Stimulated activated CD8-positive, alpha-beta memory T cell treated with anti-CD3 and anti-CD28 coated beads, Interleukin-4, amount 100 ng/mL, for 1 hour (primary cell): ENCODE results near the gene BCL7C.
"Not testable (repeated sequence)": the region's sequence is repeated elsewhere in the genome, so short reads cannot be mapped to it uniquely, and the experiment has no call there.

ENCODE experiments used
- DNase-seq, 2 donors: peaks; one replicate each; pipeline ENCODE4 v3.0.0-alpha.2; 2020; ENCODE audit warnings: low read depth in 2 of 2, low spot score in 1 of 2

Gene BCL7C

DNA sequence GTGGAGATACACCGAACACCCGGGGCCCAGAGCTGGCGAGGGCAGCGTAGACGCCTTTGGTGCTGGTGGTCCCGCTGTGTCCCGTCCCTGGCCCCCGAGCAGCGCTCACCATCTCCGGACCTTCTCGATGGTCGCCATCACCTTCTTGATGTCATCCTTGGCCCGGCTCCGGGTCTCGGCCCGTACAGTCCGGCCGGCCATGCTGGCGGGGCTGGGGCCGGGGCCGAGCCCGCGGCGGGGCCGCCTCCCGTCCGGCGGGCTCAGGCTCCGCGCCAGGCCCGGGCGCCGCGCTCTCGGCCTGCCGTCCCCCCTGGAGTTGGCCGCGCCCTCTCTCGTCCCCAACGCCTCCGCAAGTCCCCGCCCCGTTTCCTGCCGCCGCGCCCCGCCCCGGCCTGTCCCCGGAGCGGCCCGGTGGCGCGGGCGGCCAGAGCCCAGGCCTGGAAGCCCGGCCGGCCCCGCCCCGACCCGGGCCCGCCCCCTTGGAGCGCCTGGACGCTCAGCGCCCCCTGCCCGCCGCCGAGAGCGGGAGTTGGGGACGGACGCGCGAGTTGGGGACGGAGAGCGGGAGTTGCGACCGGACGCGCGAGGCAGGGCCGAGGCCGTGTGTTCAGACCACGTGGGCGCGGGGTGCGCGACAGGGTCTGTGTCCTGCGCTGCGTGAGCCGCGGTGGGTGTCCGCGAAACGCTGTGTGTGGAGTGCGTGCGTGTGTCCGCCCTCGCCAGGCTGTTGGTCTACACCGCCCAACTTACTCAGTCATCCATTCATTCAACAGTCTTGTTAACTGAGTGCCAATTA lies at the start of gene BCL7C:
Gene BCL7C (minus strand): TSS at position 334 of the 796 bp plus-strand sequence. CDS start 133 bp downstream, at position 201.
- DNase-seq, result peak; percentile 46 to 61

DNA sequence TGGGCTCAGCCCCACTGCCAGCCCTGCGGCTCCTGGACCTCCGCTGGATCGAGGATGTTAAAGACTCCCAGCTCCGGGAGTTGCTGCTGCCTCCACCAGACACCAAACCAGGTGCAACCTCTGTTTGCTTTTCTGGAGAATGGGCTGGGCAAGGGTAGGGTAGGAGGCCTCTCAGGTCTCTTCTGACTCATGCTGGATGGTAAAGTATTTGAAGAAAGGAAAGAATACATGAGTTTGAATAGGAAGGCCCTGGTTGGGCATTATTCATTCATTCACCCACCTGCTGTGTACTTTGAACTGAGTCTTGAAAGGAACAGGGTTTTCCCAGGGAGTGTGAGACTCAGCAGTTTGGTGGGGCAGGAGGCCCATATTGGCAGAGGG lies 48.5 kb upstream of the BCL7C start:
- DNase-seq, result no peak

DNA sequence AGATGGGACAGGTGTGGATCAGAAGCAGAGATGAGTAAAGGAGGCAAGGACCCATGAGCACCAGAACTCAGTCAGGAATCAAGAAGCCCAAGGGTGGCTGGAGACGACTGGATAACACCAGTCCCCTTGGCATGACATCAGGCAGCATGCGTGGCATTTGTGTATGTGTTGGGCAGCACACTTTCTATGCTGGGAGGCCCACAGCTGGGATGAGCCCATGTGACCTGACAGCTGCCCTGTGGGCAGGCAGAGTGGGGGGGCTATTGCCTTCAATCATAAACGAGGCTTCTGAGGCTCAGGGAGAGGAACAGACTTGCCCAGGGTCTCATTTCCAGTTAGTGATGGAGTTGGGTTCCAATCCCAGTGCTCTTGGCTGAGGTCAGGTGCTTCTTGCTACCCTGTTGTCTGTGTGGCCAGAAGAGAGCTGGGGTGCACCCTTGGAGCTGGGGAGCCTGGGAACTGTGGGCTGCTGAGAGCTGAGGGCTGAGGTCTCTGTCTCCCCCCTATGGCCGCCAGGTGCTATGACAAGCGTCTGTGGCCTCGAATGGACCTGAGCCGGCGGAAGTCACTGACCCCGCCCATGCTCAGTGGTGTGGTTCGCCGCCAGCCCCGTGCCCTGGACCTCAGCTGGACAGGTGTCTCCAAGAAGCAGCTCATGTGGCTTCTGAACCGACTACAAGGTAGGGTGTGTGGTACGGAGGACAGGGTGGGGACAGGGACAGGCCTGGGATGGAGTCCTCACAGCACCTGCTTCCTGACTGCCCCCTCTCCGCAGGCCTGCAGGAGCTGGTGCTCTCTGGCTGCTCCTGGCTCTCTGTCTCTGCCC lies 47.9 kb upstream of the BCL7C start:
- peak in 1 of 2 donors; percentile 39 for DNase-seq

DNA sequence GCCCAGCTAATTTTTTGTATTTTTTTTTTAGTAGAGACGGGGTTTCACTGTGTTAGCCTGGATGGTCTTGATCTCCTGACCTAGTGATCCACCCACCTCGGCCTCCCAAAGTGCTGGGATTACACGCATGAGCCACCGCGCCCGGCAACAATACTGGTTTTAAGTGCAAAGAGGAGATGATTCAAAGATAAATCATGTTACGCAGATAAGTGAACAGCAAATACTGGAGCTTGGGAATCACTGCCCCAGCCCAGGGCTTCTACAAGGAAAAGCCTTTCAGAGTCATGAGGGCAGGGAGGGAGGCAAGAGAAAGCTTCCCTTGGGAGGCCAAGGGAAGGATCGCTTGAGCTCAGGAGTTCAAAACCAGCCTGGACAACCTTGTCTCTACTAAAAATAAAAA lies 45.7 kb upstream of the BCL7C start:
- not testable (repeated sequence) for DNase-seq

DNA sequence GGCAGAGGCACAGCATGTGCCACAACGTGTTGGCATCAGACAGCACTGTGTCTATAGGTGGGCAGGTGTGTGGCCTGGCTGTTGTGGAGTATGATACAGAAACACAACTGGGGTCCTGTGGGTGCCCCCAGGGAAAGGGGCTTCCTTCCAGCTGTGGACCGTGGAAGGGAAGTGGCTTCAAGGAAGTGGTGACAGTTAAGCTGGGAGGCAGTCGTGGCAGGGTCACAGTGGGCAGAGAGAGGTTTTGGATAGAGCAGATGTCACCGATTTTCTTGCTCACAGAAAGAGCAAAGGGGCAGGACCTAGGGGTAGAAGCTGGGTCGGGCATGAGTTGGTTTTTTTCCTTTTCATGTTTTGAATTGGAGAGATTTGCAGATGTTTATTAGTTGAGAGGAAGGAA lies 43.8 kb upstream of the BCL7C start:
- DNase-seq, result no peak

DNA sequence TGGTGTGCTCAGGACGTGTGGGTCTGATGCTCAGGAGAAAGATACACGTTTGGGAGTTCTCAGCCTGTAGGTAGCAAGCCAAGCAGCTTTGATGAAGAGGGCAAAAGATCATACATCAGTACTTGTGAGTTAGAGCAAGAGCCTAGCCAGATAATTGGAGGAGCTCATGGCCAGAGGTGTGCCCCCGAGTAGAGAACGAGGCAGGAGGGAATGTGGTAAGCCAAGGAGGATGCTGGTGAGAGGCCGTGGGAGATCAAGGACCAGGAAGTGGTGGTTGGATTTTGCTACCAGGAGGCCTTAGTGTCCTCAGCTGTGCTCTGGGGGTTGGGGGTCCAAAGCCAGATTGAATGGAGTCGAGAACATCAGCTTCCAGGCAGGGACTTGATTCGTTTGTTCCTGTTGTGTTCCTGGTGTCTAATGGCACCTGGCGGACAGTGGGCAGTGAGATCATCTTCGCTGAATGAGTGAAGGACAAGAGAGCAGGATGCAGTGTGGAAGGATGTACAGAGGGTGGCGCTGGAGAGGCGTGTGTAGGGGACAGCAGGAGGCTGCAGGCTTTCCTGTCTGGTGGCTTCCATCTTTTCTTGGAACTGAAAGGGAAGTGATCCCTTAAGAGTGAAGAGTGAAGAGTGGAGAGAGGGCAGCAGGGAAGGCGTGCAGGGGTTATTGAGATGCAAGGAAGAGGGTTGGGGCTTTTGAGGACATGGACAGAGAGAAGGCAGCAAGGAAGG lies 41.1 kb upstream of the BCL7C start:
- no peak for DNase-seq

DNA sequence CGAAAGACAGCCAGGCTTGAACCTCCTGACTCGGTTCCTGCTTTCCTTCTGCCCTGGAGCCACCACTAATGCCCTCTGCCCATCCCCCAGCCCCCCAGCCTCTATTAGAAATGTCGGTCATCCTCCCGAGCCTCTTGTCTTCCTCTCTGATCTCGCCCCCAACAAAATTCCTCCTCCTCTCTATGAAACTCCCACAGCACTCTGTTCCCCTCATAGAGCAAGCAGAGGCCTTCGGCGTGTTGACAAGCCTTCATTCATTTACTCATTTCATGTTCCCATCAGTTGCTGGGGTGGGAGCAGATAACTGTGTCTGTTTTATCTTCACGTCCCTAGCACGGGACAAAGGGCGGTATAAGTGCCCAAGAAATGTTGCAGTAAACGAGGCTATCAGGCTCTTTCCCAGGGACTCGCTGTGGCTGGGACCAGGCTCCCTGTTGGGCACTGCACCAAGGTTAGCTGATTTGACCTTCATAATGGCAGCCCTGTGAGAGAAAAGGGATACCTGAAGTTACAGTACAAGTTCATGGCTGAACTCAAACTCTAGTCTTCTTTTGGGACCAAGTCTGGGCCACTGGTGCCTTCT lies 37.3 kb upstream of the BCL7C start:
- no peak for DNase-seq

DNA sequence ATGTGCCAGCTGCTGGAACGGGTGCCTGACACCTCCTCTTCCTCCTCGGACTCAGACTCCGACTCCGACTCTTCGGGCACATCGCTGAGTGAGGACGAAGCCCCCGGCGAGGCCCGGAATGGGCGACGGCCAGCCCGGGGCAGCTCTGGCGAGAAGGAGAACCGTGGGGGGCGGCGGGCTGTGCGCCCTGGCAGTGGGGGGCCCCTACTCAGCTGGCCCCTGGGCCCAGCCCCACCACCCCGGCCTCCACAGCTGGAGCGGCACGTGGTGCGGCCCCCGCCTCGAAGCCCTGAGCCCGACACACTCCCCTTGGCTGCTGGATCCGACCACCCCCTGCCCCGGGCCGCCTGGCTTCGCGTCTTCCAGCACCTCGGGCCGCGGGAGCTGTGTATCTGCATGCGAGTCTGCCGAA lies 36.3 kb upstream of the BCL7C start:
- DNase-seq, result no peak

DNA sequence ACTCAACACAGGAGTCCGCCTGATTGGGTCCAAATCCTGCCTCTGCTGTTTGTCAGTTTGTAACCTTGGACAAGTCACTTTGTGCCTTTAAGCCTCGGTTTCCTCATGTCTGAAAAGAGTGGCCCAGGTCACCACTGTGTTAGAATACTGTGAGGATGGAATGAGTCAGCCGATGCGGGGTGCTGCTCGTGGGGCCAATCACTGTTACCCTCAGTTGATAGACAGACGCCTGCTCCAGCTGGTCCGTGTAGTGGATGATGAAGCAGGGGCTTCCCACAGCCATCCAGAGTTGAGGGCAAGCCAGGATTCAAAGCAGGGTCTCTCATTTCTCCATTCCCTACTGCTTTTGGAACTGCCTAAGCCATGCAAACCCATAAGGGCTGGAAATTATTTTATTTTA lies 35.3 kb upstream of the BCL7C start:
- DNase-seq, result no peak

DNA sequence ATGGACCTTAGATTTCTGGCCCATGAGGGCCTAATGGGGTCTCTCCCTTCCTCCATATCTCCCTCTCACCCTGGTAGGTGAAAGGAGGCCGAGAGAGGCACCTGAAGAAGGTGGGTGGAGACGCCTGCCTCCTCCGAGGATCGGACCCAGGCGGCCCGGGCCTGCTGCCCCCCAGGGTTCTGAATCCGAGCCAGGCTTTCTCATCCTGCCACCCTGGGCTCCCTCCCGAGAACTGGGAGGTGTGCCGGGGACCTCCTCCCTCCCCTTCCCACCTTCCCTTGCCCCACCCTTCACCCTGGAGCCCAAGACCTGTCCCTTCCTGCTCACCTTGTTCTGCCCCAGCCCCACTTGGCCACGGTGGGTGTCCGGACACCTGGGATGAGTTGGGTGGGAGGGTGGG lies 34.5 kb upstream of the BCL7C start:
- DNase-seq, result no peak

DNA sequence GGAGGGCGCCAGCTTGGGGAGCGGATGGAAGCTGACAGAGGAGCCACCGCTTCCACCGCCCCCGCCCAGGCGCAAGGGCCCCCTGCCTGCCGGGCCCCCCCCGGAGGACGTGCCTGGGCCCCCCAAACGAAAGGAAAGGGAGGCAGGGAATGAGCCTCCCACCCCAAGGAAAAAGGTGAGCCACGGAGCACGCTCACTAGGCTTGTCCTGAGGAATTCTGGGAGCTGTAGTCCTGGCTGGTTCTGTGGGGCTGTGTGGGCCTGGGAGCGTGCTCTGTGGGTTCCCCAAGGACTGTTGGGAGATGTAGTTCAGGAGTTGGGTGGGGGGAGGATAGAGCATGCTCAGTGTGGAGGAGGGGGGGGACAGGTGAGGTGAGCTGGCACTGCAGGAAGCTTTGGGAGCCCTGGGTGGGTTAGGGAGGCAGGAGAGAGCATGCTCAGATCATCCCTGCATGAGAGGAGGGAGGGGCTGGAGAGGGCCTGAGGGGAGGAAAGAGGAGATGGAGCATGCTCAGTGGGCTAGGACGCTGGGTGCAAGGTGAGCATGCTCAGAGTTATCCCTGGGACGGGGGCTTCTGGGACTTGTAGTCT lies 34.0 kb upstream of the BCL7C start:
- DNase-seq, result no peak

DNA sequence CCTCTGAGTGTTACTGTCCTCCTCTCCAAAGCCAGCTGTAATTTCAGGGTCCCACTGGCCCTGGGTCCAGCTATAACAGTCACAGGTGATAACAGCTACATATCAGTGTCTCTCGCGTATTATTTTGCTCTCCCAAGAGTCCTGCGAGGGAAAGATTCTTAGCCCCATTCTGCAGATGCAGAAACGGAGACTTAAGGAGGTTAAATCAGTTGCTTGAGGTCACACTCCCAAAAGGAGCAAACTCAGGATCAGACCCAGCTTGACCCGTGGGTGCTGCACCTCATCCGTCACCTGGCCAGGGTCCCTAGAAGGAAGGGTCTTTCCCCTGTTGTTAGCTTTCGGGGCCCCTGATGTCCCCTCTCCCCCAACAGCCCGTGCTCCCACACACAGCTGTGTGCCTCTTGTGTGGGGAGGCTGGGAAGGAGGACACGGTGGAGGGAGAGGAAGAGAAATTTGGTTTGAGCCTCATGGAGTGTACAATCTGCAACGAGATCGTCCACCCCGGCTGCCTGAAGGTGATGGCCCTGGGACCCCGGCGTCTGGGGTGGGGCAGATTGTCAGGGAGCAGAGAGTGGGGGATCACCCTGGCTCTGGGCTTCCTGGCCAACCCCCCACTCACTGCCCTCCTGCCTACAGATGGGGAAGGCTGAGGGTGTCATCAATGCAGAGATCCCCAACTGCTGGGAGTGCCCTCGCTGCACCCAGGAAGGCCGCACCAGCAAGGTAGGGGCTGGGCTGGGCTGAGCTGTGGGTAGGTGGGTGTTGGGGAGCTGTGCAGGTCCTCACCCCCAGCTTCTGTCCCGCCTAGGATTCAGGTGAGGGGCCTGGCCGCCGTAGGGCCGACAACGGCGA lies 33.3 kb upstream of the BCL7C start:
- no peak for DNase-seq

DNA sequence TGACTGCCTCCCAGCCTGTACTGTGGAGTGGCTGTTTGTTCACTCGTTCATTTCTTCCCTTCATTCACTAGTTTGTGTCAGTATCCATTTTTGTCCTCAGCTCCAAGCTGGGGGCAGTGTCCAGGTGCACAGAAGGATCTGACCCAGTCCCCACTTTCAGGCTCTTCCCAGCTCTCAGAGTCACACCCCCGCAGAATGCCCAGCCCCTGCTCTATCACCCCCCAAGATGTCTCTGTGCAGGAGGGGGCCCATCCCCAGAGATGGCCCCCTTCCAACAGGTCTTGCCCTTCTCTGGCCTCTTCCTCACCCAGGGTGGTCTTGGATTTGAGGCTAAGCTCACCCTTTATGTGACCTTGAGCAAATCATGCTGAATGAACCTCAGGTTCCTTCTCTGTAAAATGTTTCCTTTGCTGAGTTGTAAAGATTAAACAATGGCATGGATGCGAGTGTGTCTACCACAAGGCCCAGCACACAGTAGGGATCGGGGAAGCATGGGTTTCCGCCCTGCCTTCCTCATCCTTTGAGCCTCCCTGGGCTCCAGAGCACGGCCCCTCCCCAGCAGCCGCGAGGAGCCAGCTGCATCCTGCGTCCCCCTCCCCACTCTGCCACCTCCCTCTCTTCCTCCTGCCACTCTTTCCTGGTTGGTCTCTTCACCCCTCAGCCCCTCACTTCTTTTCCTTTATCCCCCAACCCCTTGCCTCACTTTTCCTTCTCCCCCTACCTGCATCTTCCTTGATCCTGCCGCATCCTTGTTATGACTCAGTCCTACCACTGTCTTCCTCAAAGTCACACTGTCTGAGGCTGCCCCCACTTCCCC lies 32.3 kb upstream of the BCL7C start:
- no peak for DNase-seq

DNA sequence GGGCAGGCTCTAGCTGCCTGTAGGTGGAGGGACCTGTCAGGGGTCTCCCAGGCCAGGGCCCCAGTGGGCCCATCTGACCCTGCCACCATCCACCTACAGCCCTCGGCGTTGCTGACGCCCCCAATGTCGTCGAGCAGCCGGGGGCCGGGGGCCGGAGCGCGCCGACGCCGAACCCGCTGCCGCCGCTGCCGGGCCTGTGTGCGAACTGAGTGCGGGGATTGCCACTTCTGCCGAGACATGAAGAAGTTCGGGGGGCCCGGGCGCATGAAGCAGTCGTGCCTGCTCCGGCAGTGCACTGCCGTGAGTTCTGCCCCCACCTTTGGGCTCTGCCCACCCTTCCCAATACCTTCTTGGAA lies 31.7 kb upstream of the BCL7C start:
- DNase-seq, result no peak

DNA sequence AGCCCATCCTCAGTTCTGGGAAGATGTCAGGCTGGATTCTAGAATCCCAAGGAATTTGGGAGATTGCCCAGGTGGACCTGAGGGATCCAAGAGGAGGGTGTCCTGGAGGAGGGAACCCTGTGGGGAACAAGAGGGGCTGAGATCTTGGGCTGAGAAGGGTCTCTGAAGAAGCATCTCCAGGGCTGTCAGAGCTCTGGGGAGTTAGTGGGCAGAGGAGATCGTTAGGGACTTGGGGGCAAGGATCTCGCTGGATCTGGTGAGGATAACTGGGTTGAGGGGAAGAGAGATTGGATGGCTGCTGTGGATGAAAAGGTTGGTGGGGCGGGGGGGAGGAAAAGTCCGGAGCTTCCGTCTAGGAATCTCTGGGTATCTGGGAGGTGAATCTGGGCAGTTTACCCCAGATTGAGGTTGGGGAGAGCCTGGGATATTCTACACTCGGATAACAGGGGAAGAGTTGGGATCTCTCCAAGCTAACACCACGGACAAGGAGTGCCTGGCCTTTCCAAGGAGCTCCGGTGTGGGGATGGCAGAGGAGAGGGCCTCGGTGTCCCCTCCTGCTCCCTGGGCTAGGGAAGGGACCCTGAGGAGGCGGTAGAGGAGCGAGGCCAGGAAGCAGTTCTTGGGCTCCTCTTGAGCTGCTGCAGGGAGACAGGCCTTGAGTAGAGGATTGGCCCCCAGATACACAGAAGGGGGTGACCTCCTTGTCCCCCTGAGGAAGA lies 31.2 kb upstream of the BCL7C start:
- DNase-seq, result no peak

DNA sequence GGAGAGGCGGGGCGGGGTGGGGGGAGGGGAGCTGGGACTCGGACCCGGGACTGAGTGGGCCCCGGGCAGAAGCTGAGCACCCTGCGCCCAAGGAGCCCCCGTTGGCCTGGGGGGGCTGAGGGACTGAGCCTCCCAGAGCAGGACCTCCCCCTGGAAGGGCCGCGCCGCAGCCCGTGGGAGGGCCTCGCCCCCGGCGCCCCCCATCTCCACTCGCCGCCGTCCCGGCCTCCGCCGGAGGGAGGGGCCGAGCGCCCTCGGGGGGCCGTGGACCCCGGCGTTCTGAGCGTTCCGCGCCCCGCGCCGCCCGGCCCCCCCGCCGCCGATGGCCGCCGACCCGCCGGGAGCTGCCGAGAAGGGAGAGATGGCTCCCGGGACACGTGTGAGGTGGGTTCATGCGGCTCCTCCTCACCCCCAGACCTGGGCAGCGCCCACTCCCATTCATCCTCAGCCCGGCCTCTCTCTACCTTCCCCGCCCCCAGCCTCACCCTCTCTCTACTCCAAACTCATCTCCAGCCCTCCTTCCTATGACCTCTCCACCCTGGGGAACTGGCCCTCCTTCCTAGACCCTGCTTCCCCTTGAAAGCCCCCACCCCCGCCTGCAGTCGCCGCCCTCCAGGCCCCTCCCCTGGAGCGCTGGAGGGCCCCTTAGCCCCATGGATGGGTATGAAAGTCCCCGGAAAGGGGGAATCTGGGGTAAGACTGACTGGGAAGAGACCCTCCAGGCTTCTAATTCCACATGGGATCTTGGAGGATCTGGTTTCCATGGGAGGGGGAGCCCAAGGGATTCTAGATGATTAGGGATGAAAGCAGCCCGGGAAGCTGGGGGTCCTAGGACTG lies 30.4 kb upstream of the BCL7C start:
- no peak for DNase-seq

DNA sequence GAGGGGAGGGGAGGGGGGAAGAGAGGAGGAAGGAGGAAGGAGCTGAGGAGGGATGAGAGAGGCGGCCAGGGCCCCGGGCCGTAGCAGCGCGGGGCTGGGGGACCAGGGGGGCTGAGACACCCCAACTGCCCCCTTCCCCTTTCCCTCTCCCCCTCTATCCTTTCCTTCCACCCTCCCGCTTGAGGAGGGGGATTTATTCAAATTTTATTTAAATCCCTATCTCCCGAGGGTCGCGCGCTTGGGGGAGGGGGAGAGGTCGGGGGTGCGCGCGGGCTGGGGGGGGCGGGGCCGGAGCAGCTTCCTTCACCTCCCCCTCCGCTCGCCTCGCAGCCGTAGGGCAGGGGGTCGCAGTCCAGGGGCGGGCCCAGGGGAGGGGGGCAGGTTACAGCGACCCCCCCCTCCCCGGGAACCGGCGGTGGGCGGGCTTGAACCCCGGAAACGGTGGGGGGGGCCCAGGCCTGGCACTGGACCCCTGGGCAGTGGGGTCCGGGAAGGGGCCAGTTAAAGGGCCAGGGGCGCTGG lies 29.7 kb upstream of the BCL7C start, which contains the start of gene FBXL19:
Gene FBXL19 (plus strand): TSS at position 19 of the 522 bp plus-strand sequence. CDS start 2,183 bp downstream, outside the sequence.
- no peak for DNase-seq
